SKM-1 (cell line): Measurements from ENCODE around the gene JMJD6.
"Not testable (repeated sequence)": the region's sequence is repeated elsewhere in the genome, so short reads cannot be mapped to it uniquely, and the experiment has no call there.

Experiments used
- DNase-seq: peaks from one replicate; lab custom pipeline; 2025; ENCODE audit not compliant: unreplicated experiment; lab: John Stamatoyannopoulos, UW

Gene JMJD6

GRCh38 chr17:76718516-76718915 lies 7.9 kb downstream of the JMJD6 start:
- no peak for DNase-seq

GRCh38 chr17:76716839-76717215 lies 9.6 kb downstream of the JMJD6 start:
- DNase-seq: no peak

DNA sequence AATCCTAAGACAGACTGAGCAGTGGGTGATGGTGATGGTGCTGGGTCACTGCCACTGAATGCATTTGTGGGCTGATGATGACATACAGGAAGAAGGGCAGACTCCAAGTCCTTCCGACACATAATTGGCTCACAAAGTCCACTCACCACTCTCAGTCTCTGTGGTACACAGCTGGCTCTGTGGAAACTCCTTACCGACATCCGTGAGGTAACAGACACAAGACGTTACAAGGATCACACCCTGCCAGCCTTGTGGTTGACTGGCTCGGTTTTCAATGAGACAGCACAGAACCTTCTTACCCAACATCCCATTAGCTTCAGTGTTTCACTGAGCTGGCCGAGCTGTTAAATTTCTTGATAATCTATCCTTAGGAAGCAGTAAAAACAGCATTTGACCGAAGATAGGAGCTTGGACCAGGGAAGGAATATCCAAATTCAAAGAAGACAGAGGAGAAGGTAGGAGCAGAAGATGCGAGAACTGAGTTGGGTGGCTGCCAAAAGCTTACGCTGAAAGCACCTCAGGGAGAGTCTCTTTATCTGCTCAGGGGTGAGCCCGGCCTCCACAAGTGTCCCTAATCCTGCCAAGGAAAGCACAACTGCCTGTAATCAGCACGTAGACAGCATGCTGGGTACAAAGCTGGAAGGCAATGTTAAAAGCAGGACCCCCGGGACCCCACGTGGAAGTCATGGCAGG lies 10.1 kb downstream of the JMJD6 start:
- peak; percentile 93 for DNase-seq

DNA sequence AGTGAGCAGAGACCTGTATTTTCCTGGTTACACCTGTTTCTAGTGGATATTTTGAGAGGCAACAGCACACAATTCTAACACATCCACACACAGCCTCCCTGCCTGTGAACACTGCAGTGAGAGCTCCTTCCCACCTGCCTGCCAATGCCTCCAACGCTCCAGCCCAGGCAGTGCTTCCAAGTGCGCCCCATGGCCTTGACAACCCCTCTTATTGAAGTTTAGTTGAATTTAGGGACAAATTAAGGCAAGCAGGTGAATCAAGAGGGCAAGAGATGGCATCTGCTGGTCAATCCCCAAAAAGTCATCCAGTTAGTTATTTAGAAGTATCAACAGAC lies 10.9 kb downstream of the JMJD6 start:
- DNase-seq: no peak

DNA sequence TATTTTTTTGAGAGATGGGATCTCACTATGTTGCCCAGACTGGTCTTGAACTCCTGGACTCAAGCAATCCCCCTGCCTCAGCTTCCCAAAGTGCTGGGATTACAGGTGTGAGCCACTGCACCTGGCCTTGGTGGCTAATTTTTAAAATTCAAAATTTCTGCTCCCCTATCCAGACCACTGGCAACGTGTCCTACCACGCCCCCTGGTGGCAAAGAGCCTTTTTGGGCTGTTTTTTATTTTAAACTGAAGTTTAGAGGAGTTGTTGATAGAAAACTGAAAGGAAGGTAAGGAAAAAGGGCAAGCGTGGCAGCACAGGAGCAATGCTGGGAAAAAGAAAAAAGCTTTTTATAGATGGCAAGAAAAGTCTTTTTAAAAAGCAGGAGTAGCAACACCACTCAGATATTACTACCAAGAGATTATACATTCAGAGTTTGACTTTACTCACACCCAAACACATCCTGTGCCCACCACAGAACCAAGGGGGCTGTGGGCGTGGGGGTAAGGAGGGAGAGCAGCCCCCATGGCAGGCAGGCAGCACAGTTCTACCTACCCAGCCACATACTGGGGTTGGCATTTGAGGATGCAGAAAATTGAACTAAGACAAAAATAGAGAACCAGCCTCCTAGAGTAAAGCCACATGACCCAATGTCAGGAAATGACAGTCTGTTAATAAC lies 11.4 kb downstream of the JMJD6 start:
- DNase-seq: peak; percentile 38

DNA sequence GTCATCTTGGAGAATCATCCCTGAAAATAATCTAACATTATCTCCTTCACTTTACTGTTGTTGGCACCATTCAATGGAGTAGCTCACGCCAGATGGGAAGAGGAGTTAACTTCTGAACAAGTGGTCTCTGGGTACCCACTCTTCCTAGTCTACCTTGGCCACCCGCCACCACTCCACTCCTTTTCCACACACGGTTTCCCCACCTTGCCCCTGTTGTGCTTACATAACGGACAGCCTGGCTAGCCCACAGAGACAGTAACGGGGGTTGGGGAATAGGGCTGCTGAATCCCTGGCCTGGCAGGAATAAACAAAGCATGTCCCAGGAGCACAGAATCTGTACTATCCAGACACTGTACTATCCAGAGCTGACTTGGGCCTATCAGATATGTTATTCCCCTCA lies 12.1 kb downstream of the JMJD6 start:
- no peak for DNase-seq

DNA sequence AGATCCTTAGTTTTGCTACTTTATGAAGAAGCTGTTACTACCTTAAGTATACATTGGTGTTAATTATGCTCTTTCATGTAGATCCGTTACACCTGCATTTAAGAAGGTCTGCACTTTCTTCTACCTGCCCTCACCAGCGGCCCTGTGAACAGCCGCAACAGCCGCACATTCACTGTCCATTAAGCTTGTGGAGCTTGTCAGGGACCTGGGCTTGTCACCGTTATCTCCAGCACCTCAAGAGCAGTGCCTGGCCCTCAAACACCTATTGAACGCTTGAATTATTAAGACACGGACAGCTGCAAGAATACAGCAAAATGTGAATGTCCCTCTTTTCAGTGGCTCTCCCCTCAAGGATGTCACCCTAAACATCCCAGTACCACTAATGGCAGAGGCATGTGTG lies 12.6 kb downstream of the JMJD6 start:
- no peak for DNase-seq

DNA sequence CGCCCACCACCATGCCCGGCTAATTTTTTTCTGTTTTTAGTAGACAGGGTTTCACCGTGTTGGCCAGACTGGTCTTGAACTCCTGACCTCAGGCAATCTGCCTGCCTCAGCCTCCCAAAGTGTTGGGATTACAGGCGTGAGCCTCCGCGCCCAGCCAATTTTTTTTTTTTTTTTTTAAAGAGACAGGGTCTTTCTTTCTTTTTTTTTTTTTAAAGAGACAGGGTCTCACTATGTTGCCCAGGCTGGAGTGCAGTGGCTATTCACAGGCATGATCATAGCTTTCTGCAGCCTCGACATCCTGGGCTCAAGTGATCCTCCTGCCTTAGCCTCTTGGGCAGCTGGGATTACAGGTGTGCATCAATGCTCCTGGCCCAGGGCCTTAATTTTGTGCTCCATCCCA lies 14.1 kb downstream of the JMJD6 start:
- DNase-seq: not testable (repeated sequence)

GRCh38 chr17:76710863-76711611 lies 15.4 kb downstream of the JMJD6 start, which contains the start of gene MXRA7:
Gene MXRA7 (minus strand): TSS chr17:76710965. CDS start chr17:76710946, 19 bp downstream.
- no peak for DNase-seq

DNA sequence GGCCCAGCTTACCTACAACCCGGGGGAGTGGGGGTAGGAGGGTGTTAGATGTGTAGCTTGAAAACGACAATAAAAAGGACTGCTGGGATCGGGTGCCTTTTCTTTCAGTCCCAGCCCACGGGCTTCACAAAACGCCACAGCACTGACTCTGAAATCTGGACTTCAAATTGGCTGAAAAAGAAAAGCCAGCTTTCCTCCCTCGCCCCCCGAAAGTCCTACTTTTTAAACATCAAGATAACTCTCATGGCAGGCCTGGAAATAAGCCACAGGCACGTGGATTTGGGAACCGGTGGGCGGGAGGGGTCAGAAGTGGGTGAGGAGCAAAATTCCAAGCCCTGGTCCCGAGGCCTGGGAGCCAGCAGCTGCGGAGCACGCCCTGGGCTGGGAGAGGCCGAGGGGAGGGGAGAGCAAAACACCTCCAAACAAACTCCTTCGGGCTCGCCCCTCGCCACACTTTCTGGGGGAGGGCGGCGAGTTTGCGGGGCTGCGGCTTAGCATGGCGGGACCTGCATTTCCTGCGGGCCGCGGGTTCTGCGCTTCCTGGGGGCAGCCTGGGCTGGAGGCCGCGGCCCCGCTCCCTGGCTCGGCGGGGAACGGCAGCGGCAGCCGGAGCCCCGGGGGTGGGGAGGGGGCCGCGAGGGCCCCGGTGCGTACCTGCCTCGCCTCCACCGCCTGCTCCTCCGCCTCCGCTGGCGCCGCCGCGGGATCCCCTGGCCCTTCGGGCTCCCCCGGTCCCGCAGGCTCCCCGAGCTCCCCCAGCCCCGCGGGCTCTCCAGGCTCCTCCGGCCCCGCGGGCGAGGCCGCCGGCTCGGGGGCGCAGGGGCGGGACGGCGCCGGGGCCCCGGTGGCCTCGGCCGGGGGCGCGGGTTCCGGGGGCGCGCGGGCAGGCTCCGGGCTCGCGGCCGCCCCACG lies 16.2 kb downstream of the JMJD6 start:
- not testable (repeated sequence) for DNase-seq

GRCh38 chr17:76709077-76709950 lies 17.1 kb downstream of the JMJD6 start:
- no peak for DNase-seq

DNA sequence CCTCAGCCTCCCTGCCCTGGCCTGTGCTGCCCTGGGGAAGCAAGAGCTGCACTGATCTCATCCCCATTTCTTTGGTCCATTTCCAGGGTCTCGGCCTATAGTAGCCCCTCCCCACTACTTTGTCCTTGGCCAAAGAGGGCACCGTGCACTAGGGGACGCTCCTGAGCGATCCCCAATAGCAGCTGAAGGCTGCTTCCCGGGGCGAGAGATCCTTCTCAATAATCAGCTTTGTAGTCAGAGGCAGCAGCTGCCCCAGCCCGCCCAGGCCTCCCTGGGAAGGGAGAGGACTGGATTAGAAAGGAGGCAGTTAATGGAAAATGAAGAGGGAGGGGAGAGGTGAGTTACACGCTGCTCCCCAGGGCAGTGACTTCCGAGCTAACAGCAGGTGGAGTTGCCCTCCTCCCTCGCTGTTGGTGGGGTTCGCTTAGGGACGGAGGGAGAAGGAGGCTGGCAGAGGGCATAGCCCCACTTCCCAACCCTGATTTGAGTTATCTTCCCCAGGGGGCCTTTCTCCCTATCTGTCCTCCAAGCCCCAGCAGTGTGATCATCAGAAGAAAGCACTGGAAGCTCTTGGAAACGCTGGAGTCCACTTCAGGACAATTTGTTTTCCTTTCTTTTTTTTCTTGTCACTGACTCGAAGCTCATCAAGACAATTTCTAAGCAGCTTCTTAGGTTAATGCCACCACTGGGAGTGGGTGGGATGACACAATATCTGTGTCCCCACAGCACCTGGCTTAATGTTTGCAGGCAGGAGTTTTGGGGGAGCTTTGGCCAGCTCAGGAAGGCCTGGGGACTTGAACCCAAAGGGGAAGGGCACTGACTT lies 18.2 kb downstream of the JMJD6 start:
- no peak for DNase-seq

- no peak for DNase-seq
Measured at GRCh38 chr17:76706817-76707216, 19.6 kb downstream of the JMJD6 start.

DNA sequence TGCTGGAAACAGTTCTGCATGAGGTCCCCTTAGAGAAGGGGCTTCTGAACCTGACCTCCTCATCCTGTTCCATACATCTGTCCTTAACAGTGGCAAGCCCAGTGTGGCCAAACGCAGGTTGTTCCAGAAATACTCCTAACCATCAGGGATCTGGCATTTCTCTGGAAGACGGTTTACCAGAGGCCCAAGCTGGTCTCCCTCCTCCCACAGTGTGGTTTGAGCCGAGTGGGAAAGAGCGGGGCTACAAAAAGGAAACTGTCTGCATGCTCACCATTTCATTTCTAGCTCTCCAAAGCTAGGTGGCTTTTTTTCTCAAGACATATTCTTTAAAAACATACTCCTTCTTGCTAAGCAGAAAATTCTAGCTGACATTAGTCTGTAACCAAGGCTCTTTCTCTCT lies 21.6 kb downstream of the JMJD6 start:
- no peak for DNase-seq

DNA sequence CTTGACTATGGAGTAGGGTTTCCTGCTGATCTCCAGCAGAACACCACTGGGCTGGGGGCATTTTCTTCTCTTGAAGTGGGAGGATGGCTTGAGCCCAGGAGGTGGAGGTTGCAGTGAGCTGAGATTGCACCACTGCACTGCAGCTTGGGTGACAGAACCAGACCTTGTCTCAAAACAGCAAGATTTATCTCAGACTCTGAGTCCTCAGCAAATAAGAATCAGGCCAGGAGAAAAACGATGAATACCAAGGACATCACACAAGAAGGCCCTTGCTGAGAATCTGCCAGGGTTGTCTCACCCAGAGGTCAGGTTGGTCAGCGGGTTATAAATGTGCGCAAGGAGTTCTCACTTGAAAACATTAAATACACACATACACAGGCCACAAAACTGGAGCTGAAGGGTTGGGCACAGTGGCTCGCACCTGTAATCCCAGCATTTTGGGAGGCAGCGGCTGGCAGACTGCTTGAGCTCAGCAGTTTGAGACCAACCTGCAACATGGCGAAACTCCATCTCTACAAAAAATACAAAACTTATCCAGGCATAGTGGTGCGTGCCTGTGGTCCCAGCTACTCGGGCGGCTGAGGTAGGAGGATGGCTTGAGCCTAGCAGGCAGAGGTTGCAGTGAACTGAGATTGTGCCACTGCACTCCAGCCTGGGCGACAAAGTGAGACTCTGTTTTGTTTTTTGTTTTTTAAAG lies 23.3 kb downstream of the JMJD6 start:
- no peak for DNase-seq

DNA sequence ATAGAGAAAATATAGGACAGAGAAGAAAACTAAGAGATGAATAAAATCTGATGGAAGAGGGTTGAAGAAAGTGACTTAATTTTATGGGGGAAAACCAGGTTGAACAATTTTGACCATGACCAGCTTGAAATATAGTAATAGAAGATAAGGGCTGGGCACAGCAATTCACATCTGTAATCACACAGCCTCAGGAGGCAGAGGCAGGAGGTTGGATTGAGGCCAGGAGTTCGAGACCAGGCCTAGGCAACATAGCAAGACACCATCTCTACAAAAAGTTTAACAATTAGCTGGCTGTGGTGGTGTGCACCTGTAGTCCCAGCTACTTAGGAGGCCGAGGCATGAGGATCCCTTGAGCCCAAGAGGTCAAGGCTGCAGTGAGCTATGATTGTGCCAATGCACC lies 24.3 kb downstream of the JMJD6 start:
- DNase-seq: no peak

DNA sequence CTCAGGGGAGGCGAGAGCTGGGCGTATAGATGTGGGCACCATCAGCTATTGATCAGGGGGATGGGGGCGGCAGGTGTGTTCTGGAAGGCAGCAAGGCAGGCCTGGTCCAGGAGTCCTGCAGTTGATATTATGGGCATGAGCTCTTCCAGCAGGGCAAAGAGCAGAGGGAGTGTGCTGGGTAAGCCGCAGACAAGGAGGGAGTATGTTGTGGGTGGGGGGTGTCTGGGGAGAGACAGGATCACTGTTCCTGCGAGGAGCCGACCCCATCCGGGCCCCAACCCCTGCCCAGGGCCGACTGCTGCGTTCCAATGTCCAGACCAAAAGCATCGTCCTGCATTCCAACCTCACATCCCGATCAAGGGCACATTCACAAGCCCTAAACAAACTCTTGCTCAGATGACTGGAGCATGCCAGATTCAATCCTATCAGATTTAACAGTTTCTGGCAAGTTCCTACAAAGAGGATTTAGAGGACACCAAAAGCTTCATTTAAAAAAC lies 24.9 kb downstream of the JMJD6 start:
- DNase-seq: no peak

DNA sequence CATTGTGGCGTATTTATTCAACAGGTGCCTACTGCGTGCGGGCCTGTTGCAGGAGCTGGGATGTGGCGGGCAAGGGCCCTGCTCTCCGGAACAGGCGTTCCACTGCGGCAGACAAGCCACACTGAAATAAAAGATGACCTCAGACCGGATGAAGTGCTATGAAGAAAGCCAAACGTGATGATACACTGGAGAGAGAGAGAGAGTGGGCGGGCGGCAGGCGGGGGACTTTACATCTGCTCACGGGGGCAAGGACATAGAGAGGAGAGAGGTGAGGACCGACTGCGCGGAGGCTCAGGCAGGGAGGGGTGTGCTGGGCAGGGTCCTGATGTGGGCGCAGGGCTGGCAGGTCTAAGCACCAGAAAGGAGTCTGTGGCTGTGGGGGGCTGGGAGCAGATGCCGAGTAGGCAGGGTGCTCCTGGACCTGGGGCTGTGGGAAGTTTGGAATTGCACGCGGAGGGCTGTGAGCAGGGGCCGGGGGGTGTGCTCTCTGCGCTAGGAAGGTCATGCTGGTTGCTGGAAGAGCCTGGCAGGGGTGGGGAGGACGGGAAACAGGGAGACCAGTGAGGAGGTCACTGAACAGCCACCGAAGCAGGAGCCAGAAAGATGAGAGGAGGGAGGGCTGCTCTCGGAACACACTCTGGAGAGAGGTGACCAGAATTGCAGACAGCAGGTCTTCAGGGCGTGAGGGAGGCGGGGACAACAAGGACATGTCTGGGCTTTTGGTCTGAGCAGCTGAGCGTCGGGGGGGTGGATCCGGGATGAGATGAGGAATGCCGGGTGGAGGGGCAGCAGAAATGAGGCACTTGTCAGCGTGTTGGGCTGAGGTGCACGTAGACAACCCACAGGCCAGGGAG lies 25.6 kb downstream of the JMJD6 start:
- no peak for DNase-seq
